GM08714 (cell line): Measurements from ENCODE around the gene SESTD1.

ENCODE experiments used
- H3K4me3 ChIP-seq: fragments of 200-500 bp; sonication (Bioruptor generic); 2 replicates; pipeline ENCODE4 v1.5.1; 2014; ENCODE audit warnings: mild to moderate bottlenecking, low read length, inconsistent platforms
- ZNF274 ChIP-seq: IDR thresholded peaks from 2 replicates; pipeline ENCODE4 v1.6.1; 2012; ENCODE audit warnings: mild to moderate bottlenecking, low read depth, low read length

The SESTD1 gene

GRCh38 chr2:179264368-179265081 lies at the start of gene SESTD1:
Gene SESTD1, minus strand, starts transcription at chr2:179264832. Its CDS starts 72,991 bp downstream, at chr2:179191841.
- no peak for TF ChIP-seq ZNF274
- H3K4me3 ChIP-seq = peak within 1 kb of the TSS; percentile 90

- no peak for TF ChIP-seq ZNF274
- H3K4me3 ChIP-seq = no peak overlapping the region
Observed at GRCh38 chr2:179313057-179313456, 48.4 kb upstream of the SESTD1 start.

- H3K4me3 ChIP-seq = no peak overlapping the region
- TF ChIP-seq ZNF274 = no peak
Observed at GRCh38 chr2:179311101-179311500, 46.5 kb upstream of the SESTD1 start.

GRCh38 chr2:179307616-179308371 lies 43.2 kb upstream of the SESTD1 start:
- TF ChIP-seq ZNF274 = no peak
- H3K4me3 ChIP-seq = no peak overlapping the region

- TF ChIP-seq ZNF274 = no peak
- H3K4me3 ChIP-seq = no peak overlapping the region
Observed at GRCh38 chr2:179305125-179305524, 40.5 kb upstream of the SESTD1 start.

GRCh38 chr2:179304424-179304823 lies 39.8 kb upstream of the SESTD1 start:
- no peak overlapping the region for H3K4me3 ChIP-seq
- TF ChIP-seq ZNF274 = no peak

GRCh38 chr2:179302764-179303571 lies 38.3 kb upstream of the SESTD1 start:
- H3K4me3 ChIP-seq = no peak overlapping the region
- no peak for TF ChIP-seq ZNF274

GRCh38 chr2:179302149-179302548 lies 37.5 kb upstream of the SESTD1 start:
- no peak overlapping the region for H3K4me3 ChIP-seq
- no peak for TF ChIP-seq ZNF274

GRCh38 chr2:179298666-179299065 lies 34.0 kb upstream of the SESTD1 start:
- TF ChIP-seq ZNF274 = no peak
- H3K4me3 ChIP-seq = no peak overlapping the region

GRCh38 chr2:179297927-179298326 lies 33.3 kb upstream of the SESTD1 start:
- no peak for TF ChIP-seq ZNF274
- H3K4me3 ChIP-seq = no peak overlapping the region

- no peak for TF ChIP-seq ZNF274
- no peak overlapping the region for H3K4me3 ChIP-seq
Observed at GRCh38 chr2:179290329-179290728, 25.7 kb upstream of the SESTD1 start.

GRCh38 chr2:179285060-179285459 lies 20.4 kb upstream of the SESTD1 start:
- TF ChIP-seq ZNF274 = no peak
- H3K4me3 ChIP-seq = no peak overlapping the region

GRCh38 chr2:179277429-179278196 lies 13.0 kb upstream of the SESTD1 start:
- no peak overlapping the region for H3K4me3 ChIP-seq
- no peak for TF ChIP-seq ZNF274

GRCh38 chr2:179275253-179276012 lies 10.8 kb upstream of the SESTD1 start:
- no peak for TF ChIP-seq ZNF274
- no peak overlapping the region for H3K4me3 ChIP-seq
